ENCODE results near the gene KCNAB2. TPM values are rescaled to one million over a fixed set of nuclear protein-coding genes. Genes with fewer than 3 reads are reported as not detected.

Gene KCNAB2
- total RNA-seq, 6 experiments from 2014 or later: 4.4 to 14.8 (median 6.9) TPM

- Histone ChIP-seq H3K27ac (no peak overlapping the region), H3K4me3 (no peak overlapping the region), H3K9me3 (no peaks in the 10 kb centered on the region), H3K4me1 (no peaks in the 10 kb centered on the region), H3K27me3 (no peaks in the 10 kb centered on the region), H3K36me3 (no peaks in the 10 kb centered on the region)
- intact Hi-C loops (cut with DNase I): no loop called here
- peak in 1 of 3 donors; percentile 48 for DNase-seq
- 1% methylated on average over 12 of the region's 53 CpGs for WGBS (ENCODE audit: insufficient coverage, low coverage, low lambda C conversion rate, missing lambda C conversion rate)
- TF ChIP-seq CTCF (IDR thresholded peaks at IDR 0.05) (no peak), POLR2A (IDR thresholded peaks at IDR 0.05) (no peak)
- peak; percentile 51 to 77 (median 71) for ATAC-seq
These were observed 103.0 kb downstream of the KCNAB2 start for GRCh38 chr1:6148497-6149241.

DNA sequence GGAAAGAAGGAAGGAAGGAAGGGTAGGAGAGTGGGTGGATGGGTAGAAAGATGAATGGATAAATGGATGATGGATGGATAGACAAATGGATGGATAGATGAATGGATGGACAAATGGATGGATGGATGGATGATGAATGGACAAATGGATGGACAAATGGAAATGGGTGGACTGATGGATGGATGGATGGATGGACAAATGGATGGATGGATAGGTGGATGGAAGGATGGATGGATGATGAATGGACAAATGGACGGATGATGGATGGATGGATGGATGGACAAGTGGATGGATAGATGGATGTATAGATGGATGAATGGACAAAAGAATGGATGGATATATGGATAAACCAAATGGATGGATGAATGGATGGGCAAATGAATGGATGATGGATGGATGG lies 103.9 kb downstream of the KCNAB2 start:
- Histone ChIP-seq H3K4me1 (no peaks in the 10 kb centered on the region), H3K36me3 (no peaks in the 10 kb centered on the region), H3K4me3 (no peak overlapping the region), H3K27me3 (no peaks in the 10 kb centered on the region), H3K27ac (no peak overlapping the region), H3K9me3 (no peaks in the 10 kb centered on the region)
- 63% methylated on average over 1 of the region's 1 CpG for WGBS (ENCODE audit: insufficient coverage, low coverage, low lambda C conversion rate, missing lambda C conversion rate)
- no peak for DNase-seq
- intact Hi-C loops (cut with DNase I): no loop called here
- TF ChIP-seq POLR2A (IDR thresholded peaks at IDR 0.05) (no peak), CTCF (IDR thresholded peaks at IDR 0.05) (no peak)
- ATAC-seq: no peak

- no peak for DNase-seq
- no peak overlapping the region for H3K4me3 ChIP-seq
- 48% methylated on average over 8 of the region's 11 CpGs for WGBS (ENCODE audit: insufficient coverage, low coverage, low lambda C conversion rate, missing lambda C conversion rate)
- intact Hi-C loops (cut with DNase I): no loop called here
- H3K27me3 ChIP-seq: no peaks in the 10 kb centered on the region
- no peaks in the 10 kb centered on the region for H3K36me3 ChIP-seq
- H3K9me3 ChIP-seq: no peaks in the 10 kb centered on the region
- no peaks in the 10 kb centered on the region for H3K4me1 ChIP-seq
- H3K27ac ChIP-seq: no peak overlapping the region
- no peak for ATAC-seq
- TF ChIP-seq POLR2A (IDR thresholded peaks at IDR 0.05) (no peak), CTCF (IDR thresholded peaks at IDR 0.05) (no peak)
These were observed 104.6 kb downstream of the KCNAB2 start for GRCh38 chr1:6150006-6150938.

Other genes with a start within 250 kb of the KCNAB2 start
- 1 to 10 TPM; 1.5 to 6.0 (median 2.0) TPM for gene NPHP4, start 53.5 kb upstream of the KCNAB2 start, total RNA-seq
- gene CHD5, start 134.4 kb downstream of the KCNAB2 start, total RNA-seq: not detected
- gene RPL22, start 153.7 kb downstream of the KCNAB2 start, total RNA-seq: 100 to 1,000 TPM in 4 of 6 experiments, 10 to 100 TPM in 2; 45.4 to 156 (median 134) TPM
- 10 to 100 TPM in 5 of 6 experiments, 1 to 10 TPM in 1; 8.4 to 20.5 (median 14.4) TPM for gene RNF207, start 160.2 kb downstream of the KCNAB2 start, total RNA-seq
- gene ICMT, start 190.1 kb downstream of the KCNAB2 start, total RNA-seq: 10 to 100 TPM; 15.9 to 28.5 (median 20.4) TPM
- not detected for gene HES3, start 198.3 kb downstream of the KCNAB2 start, total RNA-seq
- gene GPR153, start 215.2 kb downstream of the KCNAB2 start, total RNA-seq: 10 to 100 TPM in 1 of 6 experiments, 1 to 10 TPM in 5; 1.5 to 34.6 (median 6.6) TPM

Measured in right lobe of liver (tissue), 6 donors.